Kidney capillary endothelial cell (primary cell): ENCODE measurements around the gene LAMA1.
"Not testable (repeated sequence)": the region's sequence is repeated elsewhere in the genome, so short reads cannot be mapped to it uniquely, and the experiment has no call there.

Experiments
- DNase-seq: peaks from one replicate; pipeline ENCODE4 v3.0.0-alpha.2; 2018; ENCODE audit warnings: low spot score

The LAMA1 gene

DNA sequence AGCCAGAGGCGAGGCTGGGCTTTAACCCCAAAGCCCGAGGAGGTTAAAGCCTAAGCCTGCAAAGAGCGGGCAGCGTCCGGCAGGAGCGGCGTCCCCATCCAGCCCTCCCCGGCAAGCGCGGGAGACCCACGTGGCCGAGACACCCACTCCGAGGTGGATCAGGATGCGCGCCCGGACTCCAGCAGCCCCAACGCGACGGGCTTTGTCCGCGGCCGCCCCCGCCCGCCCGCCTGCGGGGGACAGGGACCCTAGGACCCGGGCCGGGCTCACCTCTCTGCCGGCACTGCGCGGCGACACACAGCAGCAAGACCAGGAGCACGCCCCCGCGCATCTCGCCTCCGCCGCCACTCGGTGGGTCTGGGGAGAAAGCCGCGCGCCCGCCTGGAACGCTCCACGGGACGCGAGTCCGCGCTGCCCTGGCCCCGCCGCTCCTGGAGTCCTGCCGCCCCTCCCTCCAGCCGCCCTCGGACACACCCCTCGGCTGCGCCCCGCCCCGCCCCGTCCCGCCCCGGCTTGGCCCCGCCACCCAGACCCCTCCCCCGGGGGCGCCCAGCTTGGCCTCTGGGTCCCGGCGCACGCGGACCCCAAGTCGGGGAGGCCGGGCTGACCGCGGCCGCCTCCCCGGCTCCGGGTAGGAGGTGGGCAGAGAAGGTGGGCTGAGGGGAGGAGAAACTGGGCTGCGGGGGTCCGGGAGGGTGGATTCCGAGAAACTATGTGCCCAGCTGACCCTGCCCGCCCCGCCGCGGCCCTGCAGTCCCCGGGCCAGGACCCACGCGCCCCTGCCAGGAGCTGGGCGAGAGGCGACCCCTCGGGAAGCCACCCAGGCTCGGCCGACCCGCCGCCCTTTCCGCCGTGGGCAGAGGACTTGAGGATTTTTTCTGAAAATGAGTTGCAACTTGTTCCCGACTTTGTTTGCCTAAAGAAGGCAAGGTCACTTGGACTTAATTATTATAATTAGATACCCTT is at the start of gene LAMA1:
TSS of gene LAMA1 (minus strand) at position 408 of the 966 bp plus-strand sequence. CDS start at position 331, 77 bp downstream.
- no peak for DNase-seq

DNA sequence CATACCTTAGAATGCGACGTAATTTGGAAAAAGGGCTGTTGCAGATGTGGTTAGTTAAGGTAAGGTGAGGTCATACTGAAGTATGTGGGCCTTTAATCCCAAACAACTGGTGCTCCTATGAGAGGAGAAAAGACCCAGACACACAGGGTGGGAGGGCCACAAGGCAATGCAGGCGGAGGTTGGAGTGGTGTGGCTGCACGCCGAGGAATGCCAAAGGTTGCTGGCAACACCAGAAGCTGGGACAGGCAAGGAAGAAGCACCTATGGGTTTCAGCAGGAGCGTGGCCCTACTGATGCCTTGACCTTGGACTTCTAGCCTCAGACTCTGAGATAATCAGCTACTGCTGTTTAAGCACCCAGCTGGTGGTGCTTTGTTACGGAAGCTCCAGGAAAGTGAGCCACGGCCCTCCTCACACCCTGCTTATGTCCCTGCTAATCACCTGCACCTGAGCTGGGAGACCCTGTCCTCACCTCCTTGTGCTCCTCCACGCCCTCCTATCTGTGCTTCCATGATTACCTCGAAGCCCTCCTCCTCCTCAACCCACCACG is 48.3 kb upstream of the LAMA1 start:
- DNase-seq = no peak

DNA sequence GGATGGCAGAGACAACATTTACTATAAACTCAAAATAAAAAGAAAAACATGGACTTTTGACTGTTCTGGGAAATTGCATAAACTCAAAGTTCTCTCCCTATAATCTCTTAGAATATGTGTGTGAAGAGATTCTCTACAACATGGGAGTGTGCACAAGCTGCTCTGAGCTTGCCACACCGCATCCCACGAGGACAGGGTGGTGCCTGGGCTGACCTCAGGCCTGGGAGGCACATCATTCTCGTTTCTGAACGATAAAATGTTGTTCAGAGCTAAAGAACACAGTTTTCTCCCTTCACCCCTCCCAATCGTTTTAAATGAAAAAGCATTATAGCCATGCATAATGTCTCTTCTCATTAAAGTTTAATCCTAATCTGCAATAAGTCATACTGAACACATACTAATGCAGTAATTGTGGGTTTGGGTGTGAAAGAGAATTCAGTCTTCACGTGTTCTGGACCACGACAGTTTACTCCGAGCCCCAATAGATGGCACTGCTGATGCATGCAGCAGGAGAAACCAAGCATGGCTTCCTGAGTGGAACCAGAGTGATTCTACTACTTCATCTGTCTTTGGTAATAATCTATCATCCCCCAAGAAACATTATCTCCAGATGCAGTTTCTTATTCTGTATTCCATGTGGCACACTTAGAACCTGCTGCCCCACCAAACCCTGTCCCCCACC is 46.9 kb upstream of the LAMA1 start:
- no peak for DNase-seq

- no peak for DNase-seq
Measured at GRCh38 chr18:7158216-7158615, 40.6 kb upstream of the LAMA1 start.

DNA sequence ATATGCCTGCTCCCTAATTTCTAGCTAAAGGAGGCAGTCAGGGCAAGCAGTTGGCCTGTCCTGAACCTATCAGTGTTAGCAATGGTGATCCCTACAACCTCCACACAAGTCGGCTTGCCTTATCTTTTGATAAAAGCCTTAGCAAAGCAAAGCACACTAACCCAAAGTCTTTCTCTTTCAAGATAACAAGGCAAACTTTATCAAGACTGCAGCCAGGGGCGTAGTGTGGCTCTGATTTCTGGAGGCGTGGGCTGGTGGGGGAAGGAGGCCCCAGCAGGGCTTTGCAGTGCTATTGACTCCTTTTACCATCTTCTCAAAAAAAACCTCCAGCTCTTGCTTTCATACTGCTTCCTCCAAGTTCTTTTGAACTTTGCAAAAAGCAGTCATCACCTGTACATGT is 40.2 kb upstream of the LAMA1 start:
- DNase-seq = no peak

DNA sequence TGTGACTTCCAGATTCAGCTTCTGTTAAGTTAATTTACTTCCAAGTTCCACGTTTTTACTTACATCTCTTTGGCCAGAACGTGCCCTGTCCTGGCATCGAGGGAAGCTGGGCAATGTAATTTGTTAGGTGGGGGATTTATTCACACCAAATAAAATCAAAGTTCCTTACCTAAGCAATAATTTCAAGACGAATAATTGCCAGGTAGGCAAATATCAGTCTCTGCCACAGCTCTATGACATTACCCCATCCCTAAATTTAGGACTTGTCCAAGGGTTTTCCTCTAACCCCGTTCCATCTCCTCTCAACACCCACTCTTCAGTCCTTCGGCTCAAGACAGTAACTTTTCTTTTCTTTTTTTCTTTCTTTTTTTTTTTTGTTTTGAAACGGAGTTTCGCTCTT is 38.3 kb upstream of the LAMA1 start:
- DNase-seq = no peak

DNA sequence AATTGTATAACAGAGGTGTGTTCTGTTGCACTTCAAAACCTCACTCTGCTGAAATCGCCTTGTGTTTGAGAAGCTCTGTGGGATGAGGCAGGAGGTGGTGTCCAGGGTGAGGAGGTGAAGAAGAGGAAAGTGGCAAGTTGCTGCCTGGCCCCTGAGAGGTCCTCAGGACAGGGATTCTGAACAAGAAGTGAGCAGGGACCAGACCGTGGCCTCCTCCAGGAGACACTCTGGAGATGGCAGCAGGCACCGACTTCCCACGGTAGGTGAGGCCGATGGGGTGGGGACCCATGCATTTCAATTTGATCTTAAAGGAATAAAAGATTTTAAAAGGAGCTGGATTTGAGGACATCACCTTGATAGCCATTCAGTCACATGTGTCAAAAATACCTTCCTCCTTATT is 37.5 kb upstream of the LAMA1 start:
- DNase-seq = no peak

GRCh38 chr18:7152440-7152839 is 34.8 kb upstream of the LAMA1 start:
- no peak for DNase-seq

- DNase-seq = no peak
Measured at GRCh38 chr18:7147399-7147798, 29.8 kb upstream of the LAMA1 start.

DNA sequence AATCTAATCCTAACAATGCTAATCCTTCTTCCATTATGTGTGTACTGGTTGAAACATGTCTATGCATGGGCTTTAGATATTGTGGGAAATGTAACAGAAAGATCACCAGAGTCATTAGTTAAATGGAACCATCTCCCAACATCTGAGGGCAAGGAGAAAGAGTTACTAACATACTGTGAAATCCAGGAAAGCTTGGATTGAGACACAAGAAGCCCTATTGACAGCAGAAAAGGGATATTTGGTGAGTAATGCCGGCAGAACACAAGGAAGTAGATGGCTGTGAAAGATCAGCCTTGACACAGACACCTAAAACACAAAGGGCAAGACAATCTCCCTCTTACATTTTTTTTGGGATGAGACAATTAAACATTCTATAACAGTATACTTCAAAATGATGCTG is 28.5 kb upstream of the LAMA1 start:
- no peak for DNase-seq

DNA sequence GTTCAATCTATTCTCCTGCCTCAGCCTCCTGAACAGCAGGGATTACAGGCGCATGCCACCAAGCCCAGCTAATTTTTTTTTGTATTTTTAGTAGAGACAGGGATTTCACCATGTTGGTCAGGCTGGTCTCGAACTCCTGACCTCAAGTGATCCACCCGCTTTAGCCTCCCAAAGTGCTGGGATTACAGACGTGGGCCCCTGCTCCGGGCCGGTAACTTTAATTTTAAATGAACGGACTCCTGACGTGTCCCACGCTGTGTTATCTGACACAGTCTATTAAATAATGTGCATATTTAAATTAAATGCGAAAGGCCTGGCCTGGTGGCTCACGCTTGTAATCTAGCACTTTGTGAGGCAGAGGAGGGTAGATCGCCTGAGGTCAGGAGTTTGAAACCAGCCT is 27.3 kb upstream of the LAMA1 start:
- not testable (repeated sequence) for DNase-seq

DNA sequence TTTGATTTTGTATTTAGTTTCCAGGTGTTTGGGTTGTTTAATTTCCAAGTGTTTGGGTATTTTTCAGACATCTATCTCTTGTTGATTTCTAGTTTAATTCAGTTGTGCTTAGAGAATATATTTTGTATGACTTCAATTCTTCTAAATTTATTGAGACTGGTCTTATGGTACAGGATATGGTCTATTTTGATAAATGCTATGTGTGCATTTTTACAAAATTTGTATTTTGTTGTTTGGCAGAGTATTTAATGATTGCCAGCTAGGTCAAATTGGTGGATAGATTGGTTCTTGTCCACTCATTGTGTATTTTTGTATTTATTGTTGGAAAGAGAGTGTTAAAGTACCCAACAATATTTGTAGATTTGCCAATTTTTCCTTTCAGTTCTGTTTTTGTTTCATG is 23.7 kb upstream of the LAMA1 start:
- DNase-seq = no peak

- no peak for DNase-seq
Measured at GRCh38 chr18:7139409-7139808, 21.8 kb upstream of the LAMA1 start.

GRCh38 chr18:7133181-7133580 is 15.6 kb upstream of the LAMA1 start:
- DNase-seq = no peak

- DNase-seq = no peak
Measured at GRCh38 chr18:7132356-7133150, 15.0 kb upstream of the LAMA1 start.

GRCh38 chr18:7122376-7122775 is 4.8 kb upstream of the LAMA1 start:
- no peak for DNase-seq

DNA sequence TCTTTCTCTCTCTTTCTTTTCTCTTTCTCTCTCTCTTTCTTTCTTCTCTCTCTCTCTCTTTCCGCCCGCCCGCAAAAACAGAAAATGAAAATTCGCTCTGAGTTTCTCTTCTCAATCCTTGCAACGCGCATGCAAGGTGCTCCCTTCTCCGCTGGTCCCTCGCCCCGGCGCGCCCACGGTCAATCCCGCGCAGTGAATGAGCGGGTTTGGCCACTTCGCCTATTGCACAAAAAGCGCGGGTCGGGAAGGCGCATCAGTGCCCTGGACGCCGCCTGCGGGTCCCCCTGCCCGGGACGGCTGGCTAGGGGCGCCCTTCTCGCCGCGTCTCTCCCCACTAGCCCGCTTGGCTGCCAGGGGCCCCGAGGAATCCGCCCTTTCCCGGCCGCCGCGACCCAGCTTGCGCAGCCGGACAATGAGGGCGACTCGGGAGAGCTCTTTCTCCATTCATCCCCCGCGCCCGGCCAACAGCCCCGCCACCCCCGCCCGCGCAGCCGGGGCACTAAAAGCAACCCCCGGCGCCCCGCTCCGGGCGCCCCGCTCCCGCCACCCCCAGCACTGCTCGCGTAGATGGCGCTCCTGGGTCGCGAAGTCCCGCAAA is 706 bp downstream of the LAMA1 start:
- DNase-seq = no peak

GRCh38 chr18:7116001-7116730 is 1.4 kb downstream of the LAMA1 start:
- DNase-seq = peak; percentile 11

- no peak for DNase-seq
Measured at GRCh38 chr18:7112936-7113335, 4.7 kb downstream of the LAMA1 start.

DNA sequence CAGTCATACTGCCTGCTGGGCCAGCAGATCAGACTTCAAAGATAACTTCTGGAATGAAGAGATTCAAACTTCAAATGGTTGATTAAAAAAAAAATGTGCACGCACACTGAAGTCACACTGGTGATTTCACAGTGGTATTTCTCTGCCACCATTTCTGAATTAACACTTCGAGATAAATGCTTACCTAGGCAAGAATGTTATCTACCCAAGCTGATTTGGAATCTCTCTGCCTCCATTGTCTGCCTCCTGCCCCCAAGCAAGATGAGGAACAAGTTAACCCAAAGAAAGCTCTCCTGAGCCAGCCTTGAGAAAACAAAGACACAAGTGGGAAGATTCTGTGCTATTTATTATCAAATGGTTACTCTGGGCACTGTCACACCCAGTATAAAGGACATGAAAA is 6.5 kb downstream of the LAMA1 start:
- no peak for DNase-seq

- DNase-seq = no peak
Measured at GRCh38 chr18:7105943-7106342, 11.7 kb downstream of the LAMA1 start.
